HG03439 (cell line): Measurements from ENCODE around the gene GABRG3.

Experiments used
- ATAC-seq: cut with Tn5 transposase; IDR thresholded peaks from one replicate; pipeline ENCODE4 v1.9.1; 2021; ENCODE audit warnings: mild to moderate bottlenecking, moderate library complexity; ENCODE audit not compliant: unreplicated experiment

The GABRG3 gene

GRCh38 chr15:26970712-26971210, at the start of gene GABRG3:
GABRG3 (plus strand) TSS chr15:26971181.
- ATAC-seq: no peak

GRCh38 chr15:26921433-26921832, 49.5 kb upstream of the GABRG3 start:
- no peak for ATAC-seq

- no peak for ATAC-seq
Observed at GRCh38 chr15:26926081-26926480, 44.9 kb upstream of the GABRG3 start.

GRCh38 chr15:26928051-26928450, 42.9 kb upstream of the GABRG3 start:
- ATAC-seq: no peak

GRCh38 chr15:26929588-26929987, 41.4 kb upstream of the GABRG3 start:
- no peak for ATAC-seq

GRCh38 chr15:26934848-26935247, 36.1 kb upstream of the GABRG3 start:
- ATAC-seq: no peak

- ATAC-seq: no peak
Observed at GRCh38 chr15:26935322-26935721, 35.7 kb upstream of the GABRG3 start.

GRCh38 chr15:26936502-26936901, 34.5 kb upstream of the GABRG3 start:
- ATAC-seq: no peak

GRCh38 chr15:26937134-26937533, 33.8 kb upstream of the GABRG3 start:
- ATAC-seq: no peak

- no peak for ATAC-seq
Observed at GRCh38 chr15:26939398-26939797, 31.6 kb upstream of the GABRG3 start.

- no peak for ATAC-seq
Observed at GRCh38 chr15:26941489-26941888, 29.5 kb upstream of the GABRG3 start.

- ATAC-seq: no peak
Observed at GRCh38 chr15:26943866-26944265, 27.1 kb upstream of the GABRG3 start.

GRCh38 chr15:26945046-26945445, 25.9 kb upstream of the GABRG3 start:
- no peak for ATAC-seq

- ATAC-seq: no peak
Observed at GRCh38 chr15:26950001-26950400, 21.0 kb upstream of the GABRG3 start.

GRCh38 chr15:26954403-26954802, 16.6 kb upstream of the GABRG3 start:
- ATAC-seq: no peak

GRCh38 chr15:26967719-26968269, 3.2 kb upstream of the GABRG3 start:
- ATAC-seq: no peak

GRCh38 chr15:26968806-26969205, 2.2 kb upstream of the GABRG3 start:
- no peak for ATAC-seq

- ATAC-seq: no peak
Observed at GRCh38 chr15:26971271-26972018, 464 bp downstream of the GABRG3 start.

- no peak for ATAC-seq
Observed at GRCh38 chr15:26972636-26973035, 1.7 kb downstream of the GABRG3 start.

- no peak for ATAC-seq
Observed at GRCh38 chr15:26974120-26974780, 3.3 kb downstream of the GABRG3 start.

GRCh38 chr15:26981492-26981891, 10.5 kb downstream of the GABRG3 start:
- no peak for ATAC-seq

- no peak for ATAC-seq
Observed at GRCh38 chr15:26983822-26984221, 12.8 kb downstream of the GABRG3 start.
